Eye (tissue), 1 donor: ENCODE data around the gene CCL19.

ENCODE experiments used
- DNase-seq: peaks from one replicate; pipeline ENCODE4 v3.0.0-alpha.2; 2015

CCL19 gene

DNA sequence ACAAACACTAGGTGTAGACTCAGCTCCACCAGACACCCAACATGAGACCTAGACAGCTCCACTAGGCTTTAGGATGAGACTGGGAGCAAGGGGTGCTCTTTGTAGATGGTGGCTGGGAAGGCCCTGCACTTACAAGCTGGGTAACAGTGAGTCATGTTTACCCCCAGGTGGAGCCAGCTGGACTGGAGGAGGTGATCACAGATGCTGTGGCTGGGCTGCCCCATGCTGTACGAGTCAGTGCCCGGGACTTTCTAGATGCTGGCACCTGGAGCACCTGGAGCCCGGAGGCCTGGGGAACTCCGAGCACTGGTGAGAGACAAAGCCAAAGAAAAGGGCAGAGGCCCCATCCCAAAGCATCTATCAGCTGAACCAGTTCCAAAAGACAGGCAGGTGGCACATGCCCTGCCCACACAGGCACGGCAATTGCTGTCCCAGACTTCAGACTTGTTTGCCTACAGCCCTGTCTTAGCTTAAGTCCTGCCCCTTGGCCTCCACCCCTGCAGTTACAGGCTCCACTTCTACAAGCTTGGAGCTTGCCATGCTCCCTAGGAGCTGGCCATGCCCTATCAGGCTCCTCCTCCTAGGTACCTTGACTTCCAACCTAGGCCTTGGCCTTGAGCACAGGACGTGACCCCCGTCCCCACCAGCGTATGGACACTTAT is 31.4 kb downstream of the CCL19 start:
- no peak for DNase-seq

DNA sequence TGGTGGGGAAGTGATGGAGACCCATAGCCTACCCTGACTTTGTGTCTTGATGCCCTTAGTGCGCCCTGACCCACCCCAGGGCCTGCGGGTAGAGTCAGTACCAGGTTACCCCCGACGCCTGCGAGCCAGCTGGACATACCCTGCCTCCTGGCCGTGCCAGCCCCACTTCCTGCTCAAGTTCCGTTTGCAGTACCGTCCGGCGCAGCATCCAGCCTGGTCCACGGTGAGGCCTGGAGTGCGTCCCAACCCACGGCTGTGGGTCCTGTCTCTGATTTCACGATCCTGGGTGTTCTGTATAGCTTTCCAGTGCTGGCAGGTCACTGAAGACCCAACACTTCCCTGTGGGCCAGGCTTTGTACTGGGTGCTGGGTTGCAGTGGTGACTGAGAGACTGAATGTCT is 32.6 kb downstream of the CCL19 start:
- DNase-seq: no peak

DNA sequence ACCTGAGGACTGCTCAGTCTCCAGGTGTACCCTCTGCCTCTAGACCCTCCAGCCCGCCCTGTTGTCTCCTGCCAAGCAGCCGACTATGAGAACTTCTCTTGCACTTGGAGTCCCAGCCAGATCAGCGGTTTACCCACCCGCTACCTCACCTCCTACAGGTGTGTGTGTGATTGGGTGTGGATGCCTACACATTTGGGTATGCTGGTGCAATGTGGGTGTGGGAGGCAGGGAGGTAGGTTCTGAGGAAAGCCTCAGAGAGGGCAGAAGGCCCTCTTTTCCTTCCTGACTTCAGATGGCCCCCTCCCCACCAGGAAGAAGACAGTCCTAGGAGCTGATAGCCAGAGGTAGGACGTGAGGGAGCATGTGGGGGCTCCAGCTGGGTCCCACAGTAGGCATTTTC is 34.1 kb downstream of the CCL19 start:
- no peak for DNase-seq

DNA sequence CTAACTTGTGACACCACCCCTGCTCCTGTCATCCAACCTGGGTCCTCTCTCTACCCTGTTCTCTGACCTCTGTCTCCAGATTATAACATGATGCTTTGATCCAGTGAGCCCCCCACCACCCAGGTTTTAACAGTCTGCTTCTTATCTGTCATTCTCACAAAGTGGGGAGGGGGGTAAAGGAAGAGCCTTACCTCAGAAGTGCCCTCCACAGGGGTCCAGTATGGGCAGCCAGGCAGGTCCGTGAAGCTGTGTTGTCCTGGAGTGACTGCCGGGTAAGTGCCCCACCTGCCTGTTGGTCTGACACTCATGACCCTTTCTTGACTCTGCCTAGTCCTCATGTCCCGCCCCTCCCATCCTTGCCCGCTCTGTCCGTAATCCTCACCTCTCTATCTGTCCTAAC is 35.7 kb downstream of the CCL19 start:
- no peak for DNase-seq

DNA sequence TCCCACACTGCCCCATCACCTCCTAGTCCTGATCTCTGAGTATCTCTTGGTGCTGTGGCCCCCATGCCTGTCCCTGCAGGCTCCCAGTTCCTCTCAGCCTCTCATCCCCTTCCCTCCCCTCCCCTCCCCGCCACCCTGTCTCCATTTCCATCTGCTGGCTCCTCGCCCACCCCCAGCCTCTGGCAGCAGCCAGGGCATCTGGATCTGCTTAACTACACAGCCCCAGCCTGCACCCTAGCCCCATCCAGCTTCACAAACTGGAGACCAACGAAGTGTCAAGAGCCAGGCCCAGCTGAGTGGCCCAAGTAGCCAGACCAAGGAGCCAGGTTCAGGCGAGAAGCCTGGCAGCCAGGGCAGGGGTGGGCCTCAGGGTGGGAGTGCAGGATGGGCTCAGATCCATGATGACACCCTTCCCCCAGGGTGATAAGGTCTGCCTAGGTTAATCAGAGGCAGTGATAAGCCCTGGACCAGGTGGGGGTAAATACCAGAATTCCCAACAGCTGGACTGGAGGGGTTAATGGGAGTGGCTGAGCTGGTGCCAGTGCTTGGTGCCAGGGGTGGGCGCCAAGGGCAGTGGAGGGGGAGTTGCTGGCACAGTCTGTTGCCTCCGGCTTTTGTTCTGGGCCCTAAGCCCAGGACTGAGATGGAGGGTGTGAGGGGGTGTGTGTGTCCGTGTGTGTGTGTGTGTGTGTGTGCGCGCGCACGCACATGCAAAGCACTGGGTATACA is 36.6 kb downstream of the CCL19 start:
- DNase-seq: peak; percentile 82

DNA sequence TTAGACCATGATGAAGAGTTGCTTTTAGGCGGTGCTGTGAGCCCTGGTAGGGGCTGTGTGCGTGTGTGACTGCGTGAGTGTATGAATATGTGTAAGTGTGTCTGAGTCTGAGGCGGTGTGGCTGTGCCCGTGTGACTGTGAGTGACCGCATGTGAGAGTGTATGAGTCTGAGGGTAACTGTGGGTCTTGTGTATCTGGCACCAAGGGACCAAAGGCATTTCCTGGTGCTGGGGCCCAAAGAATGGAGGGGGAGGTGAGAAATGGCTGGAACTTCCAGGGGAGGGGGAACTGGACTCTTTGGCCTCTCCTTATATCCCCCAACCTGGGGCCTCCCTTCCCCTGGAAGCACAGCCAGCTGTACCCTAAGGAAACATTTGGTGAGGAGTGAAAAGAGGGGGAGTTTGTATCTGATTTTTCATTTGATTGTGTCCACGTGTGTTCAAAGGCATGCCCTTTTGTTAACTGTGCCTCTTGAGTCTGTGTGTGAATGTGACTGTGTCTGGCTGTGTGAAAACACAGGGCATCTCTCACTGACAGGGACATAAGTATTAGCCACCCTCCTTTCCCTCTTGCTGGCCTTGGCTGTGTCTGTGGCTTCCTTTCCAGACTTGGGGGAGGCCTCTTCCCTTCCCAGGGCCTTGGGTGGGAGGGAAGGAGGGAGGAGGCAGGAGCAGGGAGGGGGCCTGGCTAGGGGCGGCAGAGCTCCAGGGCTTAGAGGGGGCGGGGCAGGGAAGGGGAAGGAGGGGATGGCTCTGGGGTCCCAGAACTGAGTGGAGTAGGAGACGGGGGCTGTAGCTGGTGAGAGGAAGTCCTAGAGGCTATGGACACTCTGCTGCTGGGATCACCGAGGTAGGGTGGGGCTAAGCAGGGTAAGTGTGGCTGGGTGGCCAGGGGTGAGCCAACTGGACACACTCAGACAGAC is 37.7 kb downstream of the CCL19 start:
- DNase-seq: peak; percentile 83

DNA sequence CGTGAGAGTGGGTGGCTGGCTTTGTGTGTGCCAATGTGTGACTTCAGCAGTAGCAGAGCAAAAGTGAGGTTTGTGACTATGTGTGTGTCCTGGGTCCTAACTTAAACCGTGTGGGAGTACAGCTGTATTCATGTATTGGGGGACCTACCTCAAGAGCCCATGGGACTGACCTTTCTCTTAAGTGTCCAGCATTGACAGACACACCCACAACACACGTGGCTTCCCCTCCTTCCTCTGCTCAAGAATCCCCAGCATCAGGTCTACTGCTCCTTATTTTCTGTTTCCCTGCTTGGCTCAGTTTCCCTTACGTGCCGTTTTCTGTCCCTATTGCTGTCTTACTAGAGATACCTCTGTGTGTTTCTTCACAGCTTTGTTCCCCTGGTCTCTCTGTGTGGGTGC is 38.5 kb downstream of the CCL19 start:
- no peak for DNase-seq

DNA sequence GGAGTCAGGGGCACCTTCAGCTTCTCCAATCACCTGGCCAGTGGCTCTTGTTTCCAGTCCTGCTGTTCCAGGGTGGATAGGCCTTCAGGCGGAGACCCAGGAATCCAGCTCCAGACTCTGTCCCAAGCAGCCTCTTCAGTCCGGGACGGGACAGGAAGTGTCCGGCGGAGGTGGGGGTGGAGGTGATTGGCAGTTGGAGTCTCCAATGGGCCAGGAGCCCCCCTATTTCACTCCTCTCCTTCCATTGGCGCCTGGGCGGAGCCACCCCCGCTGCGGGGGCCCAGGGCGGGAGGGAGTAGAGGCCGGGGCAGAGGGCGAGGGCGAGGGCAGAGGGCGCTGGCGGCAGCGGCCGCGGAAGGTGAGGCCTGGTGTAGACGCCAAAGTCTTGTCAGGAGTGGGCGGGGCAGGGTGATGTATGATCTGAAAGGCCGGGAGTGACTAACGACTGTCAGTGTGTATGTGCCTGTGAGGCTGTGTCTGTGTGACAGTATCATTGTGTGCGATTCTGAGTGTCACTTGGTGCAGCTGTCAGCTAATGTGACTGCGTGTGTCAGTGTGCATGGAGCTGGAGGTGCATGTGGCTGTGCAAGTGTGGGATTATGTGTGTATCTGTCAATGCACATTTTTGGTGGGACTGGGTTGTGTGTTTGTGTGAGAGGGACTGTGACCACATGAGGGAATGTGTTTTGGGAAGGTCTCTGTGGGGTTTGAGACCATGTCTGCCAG is 39.0 kb downstream of the CCL19 start, which contains the start of gene IL11RA:
IL11RA (plus strand) TSS at position 310 of the 726 bp plus-strand sequence. CDS start 3,033 bp downstream, outside the sequence.
- peak; percentile 73 for DNase-seq

DNA sequence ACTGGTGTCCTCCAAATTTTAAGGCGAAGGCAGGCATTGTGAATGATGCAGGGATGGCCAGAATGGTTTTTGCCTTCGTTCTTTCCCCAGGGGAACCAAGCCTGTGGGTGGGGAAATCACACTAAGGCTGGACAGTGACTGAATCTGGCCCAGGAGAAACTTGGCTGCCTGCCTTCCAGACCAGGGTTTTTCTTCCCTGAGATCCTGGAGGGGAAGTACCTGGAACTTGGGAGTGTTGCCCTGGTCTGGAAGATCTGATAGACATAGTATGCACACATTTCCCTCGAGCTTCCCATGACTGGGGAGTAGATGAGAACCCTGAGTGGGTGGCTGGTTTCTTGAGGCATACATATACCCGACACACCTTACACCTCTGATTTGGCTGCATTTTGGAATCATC is 39.8 kb downstream of the CCL19 start:
- DNase-seq: no peak

DNA sequence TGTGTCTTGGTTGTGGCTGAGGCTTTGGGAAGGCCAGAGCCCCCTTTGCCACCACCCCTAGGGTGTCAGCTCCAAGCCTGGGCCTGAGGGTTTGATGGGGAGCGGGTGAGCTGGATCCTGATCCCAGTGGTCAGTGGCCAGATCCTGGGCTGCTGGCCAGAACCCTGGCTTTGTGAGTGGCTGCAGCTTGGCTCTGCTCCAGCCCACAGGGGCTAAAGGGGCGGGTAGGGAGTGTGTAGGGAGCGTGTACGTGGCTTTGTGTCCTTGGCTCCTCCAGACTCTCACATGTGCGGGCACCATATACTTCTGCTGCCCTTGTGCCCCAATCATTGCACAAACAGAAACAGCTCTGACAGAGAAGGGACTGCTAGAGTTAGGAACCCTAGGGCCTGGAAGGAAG is 40.3 kb downstream of the CCL19 start:
- no peak for DNase-seq

DNA sequence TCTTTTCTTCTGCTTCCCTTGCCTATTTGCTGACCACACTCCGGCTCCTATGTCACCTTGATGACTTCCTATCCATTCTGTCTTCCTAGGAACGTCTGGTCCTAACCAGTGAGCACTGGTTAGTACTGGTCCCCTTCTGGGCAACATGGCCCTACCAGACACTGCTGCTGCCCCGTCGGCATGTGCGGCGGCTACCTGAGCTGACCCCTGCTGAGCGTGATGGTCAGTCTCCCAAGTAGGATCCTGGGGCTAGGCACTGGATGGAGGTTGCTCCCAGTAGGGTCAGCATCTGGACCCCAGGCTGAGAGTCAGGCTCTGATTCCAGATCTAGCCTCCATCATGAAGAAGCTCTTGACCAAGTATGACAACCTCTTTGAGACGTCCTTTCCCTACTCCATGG is 42.4 kb downstream of the CCL19 start:
- DNase-seq: no peak

DNA sequence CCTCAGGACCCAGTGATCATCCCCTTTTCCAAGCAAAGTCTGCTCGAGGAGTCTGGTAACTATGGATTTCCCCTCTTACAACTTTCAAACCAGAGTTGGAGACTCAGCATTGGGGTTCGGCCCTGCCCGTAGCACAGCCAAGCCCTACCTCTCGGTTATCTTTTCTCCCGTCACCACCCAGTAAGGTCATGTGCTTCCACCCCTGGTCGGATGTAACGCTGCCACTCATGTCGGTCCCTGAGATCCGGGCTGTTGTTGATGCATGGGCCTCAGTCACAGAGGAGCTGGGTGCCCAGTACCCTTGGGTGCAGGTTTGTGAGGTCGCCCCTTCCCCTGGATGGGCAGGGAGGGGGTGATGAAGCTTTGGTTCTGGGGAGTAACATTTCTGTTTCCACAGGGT is 43.4 kb downstream of the CCL19 start:
- no peak for DNase-seq

DNA sequence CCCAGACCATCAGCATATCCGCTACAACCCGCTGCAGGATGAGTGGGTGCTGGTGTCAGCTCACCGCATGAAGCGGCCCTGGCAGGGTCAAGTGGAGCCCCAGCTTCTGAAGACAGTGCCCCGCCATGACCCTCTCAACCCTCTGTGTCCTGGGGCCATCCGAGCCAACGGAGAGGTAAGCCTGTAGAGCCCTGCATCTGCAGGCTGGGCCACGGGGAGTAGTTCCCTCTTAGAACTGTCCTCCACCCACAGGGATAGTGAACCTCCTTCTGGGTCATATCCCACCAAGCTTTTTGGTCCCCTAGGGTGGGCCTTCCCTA is 44.0 kb downstream of the CCL19 start:
- DNase-seq: no peak

DNA sequence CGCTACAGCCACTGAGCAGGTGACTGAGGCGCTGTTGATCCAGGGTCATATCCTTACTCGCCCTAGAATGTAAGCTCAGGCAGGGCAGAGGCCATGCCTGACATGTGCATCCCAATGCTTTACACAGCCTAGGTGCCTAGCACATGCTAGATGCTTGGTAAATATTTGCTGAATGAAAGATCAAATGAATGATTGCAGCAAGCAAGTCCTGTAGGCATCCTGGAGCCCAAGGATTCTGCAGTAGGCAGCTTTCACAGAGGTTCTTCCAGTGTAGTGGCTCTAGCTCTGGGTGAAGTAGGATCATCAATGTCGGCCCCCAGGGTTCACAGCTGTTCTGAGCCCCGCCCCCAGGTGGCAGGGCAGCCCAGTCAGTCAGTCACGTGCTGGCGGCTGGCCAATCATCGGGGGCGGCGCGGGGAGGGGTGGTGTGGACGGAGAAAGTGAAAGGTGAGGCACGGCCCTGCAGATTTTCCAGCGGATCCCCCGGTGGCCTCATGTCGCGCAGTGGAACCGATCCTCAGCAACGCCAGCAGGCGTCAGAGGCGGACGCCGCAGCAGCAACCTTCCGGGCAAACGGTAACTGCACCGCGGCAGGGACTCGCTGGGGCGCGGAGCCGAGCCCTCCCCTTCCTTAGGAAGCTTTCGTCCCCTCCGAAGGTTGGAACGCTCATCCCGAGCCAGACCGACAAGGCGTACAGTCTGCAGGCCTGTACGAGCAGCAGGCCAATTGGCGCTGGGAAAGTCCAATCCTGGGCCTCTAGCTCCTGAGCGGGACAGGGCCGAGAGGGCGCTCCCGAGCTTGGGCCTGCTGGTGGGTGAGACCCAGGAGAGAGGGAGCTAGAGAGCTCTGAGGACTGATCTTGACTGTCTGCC is 44.6 kb downstream of the CCL19 start, which contains the start of gene GALT:
GALT (plus strand) TSS at position 465 of the 873 bp plus-strand sequence; CDS start at position 495, 30 bp downstream.
- peak; percentile 97 for DNase-seq

DNA sequence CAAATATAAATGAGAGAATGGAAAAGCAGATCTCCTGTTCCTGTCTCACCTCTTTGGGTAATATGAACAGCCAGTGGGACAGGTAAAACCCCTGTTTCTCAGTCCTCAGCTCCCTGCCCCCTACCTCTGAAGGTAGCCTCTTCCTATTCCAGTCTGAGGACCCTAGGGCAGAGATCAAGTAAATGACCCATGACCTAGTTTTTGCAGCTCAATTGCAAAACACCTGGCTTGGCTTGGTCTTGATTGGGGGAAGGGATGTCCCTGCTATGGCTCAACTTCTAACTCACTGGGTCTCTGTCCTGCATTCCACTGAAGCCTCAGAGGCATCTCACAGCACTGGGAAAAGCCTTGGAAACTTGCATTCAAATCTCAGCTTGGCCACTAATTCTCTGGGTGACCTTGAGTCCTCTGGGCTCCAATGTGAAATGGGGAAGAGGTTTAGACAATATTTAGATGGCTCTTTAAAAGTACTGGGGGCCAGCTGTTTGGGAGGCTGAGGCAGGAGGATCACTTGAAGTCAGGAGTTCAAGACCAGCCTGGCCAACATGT is 46.2 kb downstream of the CCL19 start:
- no peak for DNase-seq

DNA sequence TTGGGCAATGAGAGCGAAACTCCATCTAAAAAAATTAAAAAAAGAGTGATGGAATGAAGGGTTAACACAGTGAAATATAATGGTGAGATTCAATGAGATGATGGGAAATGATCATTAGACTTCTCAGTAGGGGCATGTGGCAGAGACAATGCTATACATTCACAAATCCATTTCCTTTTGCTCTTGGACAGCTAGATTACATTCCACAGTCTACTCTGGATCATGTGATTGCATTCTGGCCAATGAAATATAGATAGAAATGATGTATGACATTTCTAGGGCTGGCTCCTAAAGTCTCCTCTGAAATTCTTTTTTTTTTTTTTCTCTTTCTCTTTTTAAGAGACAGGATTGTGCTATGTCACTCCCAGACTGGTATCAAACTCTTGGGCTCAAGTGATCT is 48.4 kb downstream of the CCL19 start:
- no peak for DNase-seq
